H1 (cell line): Measurements from ENCODE around the gene OR10A2. TPM values are rescaled to one million over a fixed set of nuclear protein-coding genes. Genes with fewer than 3 reads are reported as not detected.

Source experiments
- JUN ChIP-seq: IDR thresholded peaks from 2 replicates; pipeline ENCODE4 v1.6.1; 2011; ENCODE audit warnings: low read depth, mild to moderate bottlenecking, improper control_type of control experiment, low read length
- SAP30 ChIP-seq: fragments of 300-600 bp; sonication (generic); IDR thresholded peaks from 2 replicates; pipeline ENCODE4 v1.7.1; 2012; ENCODE audit warnings: low read length, moderate library complexity, mild to moderate bottlenecking, inconsistent platforms; ENCODE audit not compliant: insufficient read depth, insufficient replicate concordance
- polyA plus RNA-seq, 7 experiments: library from polyadenylated mRNA; depleted of rRNA in 3 of 7; stranded (reverse) in 5 of 7; unstranded in 2 of 7; fragments of >200 nt in 5 of 7; fragments of 200-250 nt in 2 of 7; gene quantifications; 1 replicate in 5 of 7; 2 replicates in 1 of 7; 4 replicates in 1 of 7; pipeline versions ENCODE4 v1.2.1 to v1.2.3, GENCODE V29; 2011 to 2013; ENCODE audit warnings: missing spikeins in 2 of 7, mixed read lengths in 2 of 7
- total RNA-seq: library from RNA; stranded (reverse); fragmentation: NEBNext Ultra II Directional; extraction: Animal tissue kit (Norgen Biotek cat#: 25700); gene quantifications from 2 replicates; pipeline ENCODE4 v1.2.1, GENCODE V29; 2021

Gene OR10A2
- total and polyA plus RNA-seq, 2 of the 8 experiments (the other 6 are each of a cell fraction or from before 2014, with no cell fraction given): not detected

DNA sequence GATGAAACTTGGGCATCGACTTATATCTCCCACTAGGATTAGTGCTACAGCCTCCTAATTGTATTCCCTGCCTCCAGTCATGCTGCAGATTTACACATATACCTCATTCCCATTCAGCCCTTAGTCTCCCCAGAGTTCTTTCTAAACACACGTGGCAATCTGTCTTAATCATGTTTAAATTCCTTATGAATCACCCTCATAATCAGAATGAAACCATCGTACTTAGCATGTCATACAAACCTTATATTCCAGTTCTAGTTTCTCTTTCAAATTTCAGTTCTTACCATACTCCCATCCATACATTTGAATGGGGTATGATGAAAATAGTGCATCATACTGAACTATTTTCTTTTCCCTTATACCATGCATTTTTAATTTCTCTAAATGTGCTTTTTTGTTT lies 6.0 kb upstream of the OR10A2 start (continued):
- TF ChIP-seq SAP30 (no peak), JUN (no peak)
